SK-N-SH treated with all-trans-retinoic acid at 6 μM for 48 hours (cell line): ENCODE data around the gene CHST15.
"Not testable (repeated sequence)": the region's sequence is repeated elsewhere in the genome, so short reads cannot be mapped to it uniquely, and the experiment has no call there.

Source experiments
- ATAC-seq: fragments of 200-7000 bp; cut with Tn5 transposase; 3 replicates; pipeline ENCODE4 v1.9.1; 2020; ENCODE audit warnings: mild to moderate bottlenecking, moderate library complexity
- CREB5 ChIP-seq: fragments of 250-450 bp; sonication (Bioruptor Pico); IDR thresholded peaks from 2 replicates; pipeline ENCODE4 v1.5.1; 2020; ENCODE audit warnings: low read depth, mild to moderate bottlenecking, moderate library complexity
- CSDC2 ChIP-seq: fragments of 250-450 bp; sonication (Bioruptor Pico); IDR thresholded peaks from 2 replicates; pipeline ENCODE4 v1.5.0; 2020; ENCODE audit warnings: mild to moderate bottlenecking, moderate library complexity
- CSRNP3 ChIP-seq: fragments of 250-450 bp; sonication (Bioruptor Pico); IDR thresholded peaks from 2 replicates; pipeline ENCODE4 v1.5.1; 2021; ENCODE audit warnings: mild to moderate bottlenecking, moderate library complexity
- ISL1 ChIP-seq: fragments of 250-450 bp; sonication (Bioruptor Pico); IDR thresholded peaks from 2 replicates; pipeline ENCODE4 v2.1.2; 2022; ENCODE audit warnings: mild to moderate bottlenecking, moderate library complexity
- OSR1 ChIP-seq: fragments of 250-450 bp; sonication (Bioruptor Pico); IDR thresholded peaks from 2 replicates; pipeline ENCODE4 v1.8.0; 2022; ENCODE audit warnings: moderate library complexity, mild to moderate bottlenecking, inconsistent platforms
- PATZ1 ChIP-seq: fragments of 250-450 bp; sonication (Bioruptor Pico); IDR thresholded peaks from 2 replicates; pipeline ENCODE4 v1.8.0; 2020; ENCODE audit warnings: mild to moderate bottlenecking, moderate library complexity, borderline replicate concordance
- POU6F1 ChIP-seq: fragments of 250-450 bp; sonication (Bioruptor Pico); IDR thresholded peaks from 2 replicates; pipeline ENCODE4 v1.8.0; 2021; ENCODE audit warnings: low read depth, mild to moderate bottlenecking, moderate library complexity, borderline replicate concordance
- RARB ChIP-seq: fragments of 250-450 bp; sonication (Bioruptor Pico); IDR thresholded peaks from 2 replicates; pipeline ENCODE4 v1.8.0; 2021; ENCODE audit warnings: mild to moderate bottlenecking, moderate library complexity
- SNAI2 ChIP-seq: fragments of 250-450 bp; sonication (Bioruptor Pico); IDR thresholded peaks from 2 replicates; pipeline ENCODE4 v1.5.0; 2020; ENCODE audit warnings: mild to moderate bottlenecking, moderate library complexity
- TCF4 ChIP-seq: fragments of 250-450 bp; sonication (Bioruptor Pico); IDR thresholded peaks from 2 replicates; pipeline ENCODE4 v1.8.0; 2021; ENCODE audit warnings: mild to moderate bottlenecking, moderate library complexity, borderline replicate concordance
- TOX ChIP-seq: fragments of 250-450 bp; sonication (Bioruptor Pico); IDR thresholded peaks from 2 replicates; pipeline ENCODE4 v1.8.0; 2021; ENCODE audit warnings: mild to moderate bottlenecking, moderate library complexity, borderline replicate concordance
- TSHZ2 ChIP-seq: fragments of 250-450 bp; sonication (Bioruptor Pico); IDR thresholded peaks from 2 replicates; pipeline ENCODE4 v1.5.0; 2020; ENCODE audit warnings: mild to moderate bottlenecking, moderate library complexity
- ZFP3 ChIP-seq: fragments of 250-450 bp; sonication (Bioruptor Pico); IDR thresholded peaks from 2 replicates; pipeline ENCODE4 v1.5.0; 2020; ENCODE audit warnings: mild to moderate bottlenecking, moderate library complexity
- ZFP30 ChIP-seq: fragments of 450-650 bp; formaldehyde crosslinking; IDR thresholded peaks from 2 replicates; pipeline ENCODE4 v1.5.0; 2022; ENCODE audit warnings: mild to moderate bottlenecking, moderate library complexity
- ZNF565 ChIP-seq: fragments of 450-650 bp; formaldehyde crosslinking; conservative IDR thresholded peaks from 2 replicates; pipeline ENCODE4 v1.5.0; 2020; ENCODE audit warnings: low read depth, mild to moderate bottlenecking, moderate library complexity
- ZNF8 ChIP-seq: fragments of 450-650 bp; formaldehyde crosslinking; IDR thresholded peaks from 2 replicates; pipeline ENCODE4 v1.5.0; 2020; ENCODE audit warnings: mild to moderate bottlenecking, moderate library complexity

CHST15 gene

GRCh38 chr10:124035306-124035927 lies 58.0 kb downstream of the CHST15 start:
- no peak for TF ChIP-seq OSR1 (CRISPR knock-in tag)
- peak; percentile 93 for TF ChIP-seq ZFP3 (CRISPR knock-in tag)
- no peak for ATAC-seq

- not testable (repeated sequence) for ATAC-seq
These were observed 58.7 kb downstream of the CHST15 start for GRCh38 chr10:124034576-124035305.

GRCh38 chr10:124033887-124034218 lies 59.5 kb downstream of the CHST15 start:
- ATAC-seq = no peak
- TF ChIP-seq ZNF8 (CRISPR knock-in tag) (no peak), TCF4 (CRISPR knock-in tag) (no peak), ZNF565 (CRISPR knock-in tag) (no peak), OSR1 (CRISPR knock-in tag) (no peak), RARB (CRISPR knock-in tag) (no peak)

GRCh38 chr10:124032971-124033886 lies 60.2 kb downstream of the CHST15 start:
- TF ChIP-seq TOX (no peak), CSRNP3 (CRISPR knock-in tag) (no peak), ZFP30 (CRISPR knock-in tag) (no peak), ISL1 (no peak), TSHZ2 (no peak), SNAI2 (CRISPR knock-in tag) (no peak), CREB5 (CRISPR knock-in tag) (no peak), PATZ1 (CRISPR knock-in tag) (no peak), POU6F1 (CRISPR knock-in tag) (no peak), CSDC2 (CRISPR knock-in tag) (no peak)

More at GRCh38 chr10:124032971-124033886, 60.2 kb downstream of the CHST15 start:
- ATAC-seq = no peak
